NCI-H2227 (cell line): ENCODE data around the gene FIS1.
"Not testable (repeated sequence)": the region's sequence is repeated elsewhere in the genome, so short reads cannot be mapped to it uniquely, and the experiment has no call there.

Experiments used
- DNase-seq: peaks from one replicate; lab custom pipeline; 2025; ENCODE audit not compliant: unreplicated experiment; lab: John Stamatoyannopoulos, UW

Gene FIS1

DNA sequence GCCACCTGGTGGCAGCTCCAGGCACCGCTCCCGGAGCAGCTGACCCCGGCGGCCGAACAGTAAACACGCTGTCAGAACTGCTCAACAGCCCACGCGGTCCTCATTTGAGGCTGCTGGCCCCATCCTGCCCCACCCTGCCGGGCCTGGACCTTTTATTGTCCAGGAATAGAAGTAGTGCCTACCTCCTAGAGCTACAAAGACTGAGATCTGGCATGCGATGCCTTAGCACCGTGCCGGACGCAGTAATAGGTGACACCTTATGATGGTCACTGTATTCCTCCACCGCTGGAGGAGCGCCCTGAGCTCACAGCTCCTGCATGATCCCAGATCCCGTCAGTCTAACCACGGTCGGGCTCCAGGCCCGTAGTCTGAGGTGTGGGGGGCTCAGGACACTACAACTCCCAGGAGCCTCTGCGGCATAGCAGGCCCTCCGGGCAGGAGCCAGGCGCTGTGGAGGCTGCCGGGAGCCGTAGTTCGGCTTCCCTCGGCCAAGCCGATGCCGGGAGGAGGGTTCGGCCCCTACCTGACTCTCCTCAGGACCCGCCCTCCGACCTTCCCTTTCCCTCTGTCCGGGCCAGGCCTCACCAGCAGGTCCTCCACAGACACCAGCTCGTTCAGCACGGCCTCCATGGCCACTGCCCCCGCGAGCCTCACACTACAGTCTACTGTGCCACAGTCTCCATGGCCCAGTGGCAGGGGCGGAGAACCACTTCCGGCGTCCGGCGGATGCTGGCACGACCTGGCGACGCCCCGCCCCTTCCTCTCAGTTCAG lies at the start of gene FIS1:
Gene FIS1, minus strand, starts transcription at position 707 of the 772 bp plus-strand sequence. Its CDS starts 77 bp downstream, at position 630.
- DNase-seq: peak; percentile 96

- no peak for DNase-seq
These were observed 49.4 kb upstream of the FIS1 start for GRCh38 chr7:101294039-101294831.

DNA sequence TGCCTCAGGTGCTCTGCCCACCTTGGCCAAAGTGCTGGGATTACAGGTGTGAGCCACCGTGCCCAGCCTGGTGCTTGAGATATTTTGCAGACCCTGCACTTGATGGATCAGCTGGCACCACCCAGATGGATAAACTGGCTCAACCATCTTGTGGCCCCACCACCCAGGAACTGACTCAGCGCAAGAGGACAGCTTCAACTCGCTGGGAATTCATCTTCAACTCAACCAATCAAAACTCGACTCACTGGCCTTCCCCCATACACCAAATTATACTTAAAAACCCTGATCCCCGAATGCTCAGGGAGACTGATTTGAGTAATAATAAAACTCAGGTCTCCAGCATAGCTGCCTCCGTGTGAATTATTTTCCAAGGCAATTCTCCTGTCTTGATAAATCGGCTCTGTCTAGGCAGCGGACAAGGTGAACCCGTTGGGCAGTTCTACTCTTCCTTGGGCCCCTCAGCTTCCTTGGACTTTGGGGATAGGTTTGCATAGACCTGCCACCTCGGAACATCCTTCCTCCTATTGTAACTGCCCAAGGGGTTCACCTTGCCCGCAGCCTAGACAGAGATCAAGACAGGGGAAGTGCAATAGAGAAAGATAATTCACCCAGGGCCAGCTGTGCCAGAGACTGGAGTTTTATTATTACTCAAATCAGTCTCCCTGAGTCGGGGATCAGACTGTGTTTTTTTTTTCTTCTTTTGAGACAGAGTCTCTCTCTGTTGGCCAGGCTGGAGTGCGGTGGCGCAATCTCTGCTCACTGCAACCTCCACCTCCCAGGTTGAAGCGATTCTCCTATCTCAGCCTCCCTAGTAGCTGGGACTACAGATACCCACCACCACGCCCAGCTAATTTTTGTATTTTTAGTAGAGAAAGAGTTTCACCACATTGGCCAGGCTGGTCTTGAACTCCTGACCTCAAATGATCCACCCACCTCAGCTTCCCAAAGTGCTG lies 48.5 kb upstream of the FIS1 start:
- not testable (repeated sequence) for DNase-seq

DNA sequence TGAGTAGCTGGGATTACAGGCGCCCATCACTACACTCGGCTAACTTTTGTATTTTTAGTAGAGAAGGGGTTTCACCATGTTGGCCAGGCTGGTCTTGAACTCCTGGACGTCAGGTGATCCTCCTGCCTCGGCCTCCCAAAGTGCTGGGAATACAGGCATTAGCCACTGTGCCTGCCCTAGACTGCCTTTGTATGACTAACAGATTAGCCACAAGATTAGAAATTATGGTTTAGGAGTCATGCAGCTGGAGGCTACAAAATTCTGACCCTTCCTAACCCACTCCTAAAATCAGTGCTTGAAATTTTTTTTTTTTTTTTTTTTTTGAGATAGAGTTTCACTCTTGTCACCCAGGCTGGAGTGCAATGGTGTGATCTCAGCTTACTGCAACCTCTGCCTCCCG lies 47.7 kb upstream of the FIS1 start:
- DNase-seq: not testable (repeated sequence)

DNA sequence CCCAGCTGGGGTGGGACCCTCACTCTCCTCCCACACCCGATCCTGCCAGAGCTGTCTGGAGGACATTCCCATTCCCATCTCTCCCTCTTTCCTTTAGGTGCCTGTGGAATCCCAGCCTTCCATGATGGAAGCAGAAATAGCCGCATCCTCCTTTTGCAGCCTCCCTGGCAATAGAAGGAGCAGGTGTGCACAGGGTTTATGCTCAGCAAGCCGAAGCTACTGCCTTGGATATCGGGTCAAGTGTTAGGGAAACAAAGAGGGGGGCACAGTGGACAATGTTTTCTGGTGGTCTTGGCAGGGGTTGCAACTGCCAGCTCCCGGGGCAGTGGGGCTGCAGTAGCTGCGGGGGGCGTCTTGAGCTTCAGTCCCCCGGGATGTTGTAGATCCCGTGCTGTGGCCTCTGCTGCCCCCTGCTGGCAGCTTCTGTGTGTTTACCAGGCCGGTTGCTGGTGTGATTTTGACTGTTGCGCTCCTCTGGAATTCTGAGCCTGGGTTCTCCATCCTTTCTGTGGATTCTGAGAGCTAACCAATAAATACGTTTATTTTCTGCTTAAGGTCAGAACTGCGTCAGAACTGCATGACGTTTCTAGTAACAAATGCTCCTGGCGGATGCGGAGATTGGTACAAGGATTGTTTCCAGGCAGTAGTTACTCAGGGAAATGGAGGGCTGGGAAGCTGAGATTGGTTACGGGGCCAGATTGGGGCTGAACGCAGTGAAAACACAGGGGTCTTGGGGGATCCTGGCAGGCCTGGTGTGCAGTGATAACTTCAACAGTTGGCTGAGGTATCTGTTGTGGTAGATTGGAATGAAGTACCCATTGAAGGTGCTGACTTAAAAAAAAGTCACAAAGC lies 45.5 kb upstream of the FIS1 start:
- peak; percentile 77 for DNase-seq

GRCh38 chr7:101289687-101290086 lies 44.8 kb upstream of the FIS1 start:
- not testable (repeated sequence) for DNase-seq

- DNase-seq: no peak
These were observed 43.6 kb upstream of the FIS1 start for GRCh38 chr7:101288439-101288838.

DNA sequence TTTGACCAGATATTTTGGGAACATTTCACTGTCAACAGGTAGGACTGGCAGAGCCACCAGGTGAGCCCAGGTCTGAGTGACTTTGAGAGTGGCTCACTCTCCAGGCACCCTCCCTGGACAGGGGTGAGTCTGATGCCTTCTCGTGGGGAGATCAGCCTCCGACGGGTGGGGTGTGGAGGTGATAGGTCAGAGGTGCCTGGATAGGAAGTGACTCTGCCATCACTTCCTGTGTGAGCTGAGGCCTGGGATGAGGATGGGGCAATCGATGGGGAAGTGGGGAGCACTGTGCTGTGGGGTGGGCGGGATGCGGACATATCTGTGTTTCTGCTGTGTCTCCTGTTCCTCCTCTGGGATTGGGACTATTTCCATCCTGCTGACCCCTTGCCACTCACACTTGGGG lies 42.2 kb upstream of the FIS1 start:
- no peak for DNase-seq

DNA sequence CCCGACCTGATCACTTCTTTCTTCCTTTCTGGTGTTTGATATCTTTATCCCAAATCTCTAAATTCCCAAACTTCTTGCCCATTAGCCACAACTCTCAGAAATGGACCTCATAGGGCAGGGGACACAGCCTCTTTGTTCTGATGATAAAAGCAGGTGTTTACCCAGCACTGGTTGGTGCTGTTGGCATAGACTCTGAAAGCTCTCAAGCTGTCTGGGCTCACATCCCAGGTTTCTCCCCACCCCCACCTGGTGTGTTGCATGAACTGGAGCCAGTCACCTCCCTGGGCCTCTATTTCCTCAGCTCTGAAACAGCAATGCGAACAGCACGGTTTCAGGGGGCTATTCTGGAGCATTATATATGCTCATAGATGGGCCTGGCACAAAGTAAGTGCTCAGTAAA lies 41.0 kb upstream of the FIS1 start:
- not testable (repeated sequence) for DNase-seq

GRCh38 chr7:101285171-101285570 lies 40.3 kb upstream of the FIS1 start:
- no peak for DNase-seq

DNA sequence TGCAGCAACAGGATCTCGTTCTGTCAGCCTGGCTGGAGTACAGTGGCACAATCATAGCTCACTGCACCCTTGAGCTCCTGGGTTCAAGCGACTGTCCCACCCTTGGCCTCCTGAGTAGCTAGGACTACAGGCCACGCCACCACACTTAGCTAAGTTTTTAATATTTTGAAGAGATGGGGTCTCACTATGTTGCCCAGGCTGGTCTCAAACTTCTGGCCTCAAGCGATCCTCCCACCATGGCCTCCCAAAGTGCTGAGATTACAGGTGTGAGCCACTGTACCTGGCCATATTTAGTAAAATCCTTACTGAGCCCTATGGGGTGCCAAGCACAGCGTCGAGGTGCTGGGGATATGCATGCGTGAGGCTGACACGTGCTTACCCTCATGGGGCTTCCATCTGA lies 36.0 kb upstream of the FIS1 start:
- DNase-seq: not testable (repeated sequence)

DNA sequence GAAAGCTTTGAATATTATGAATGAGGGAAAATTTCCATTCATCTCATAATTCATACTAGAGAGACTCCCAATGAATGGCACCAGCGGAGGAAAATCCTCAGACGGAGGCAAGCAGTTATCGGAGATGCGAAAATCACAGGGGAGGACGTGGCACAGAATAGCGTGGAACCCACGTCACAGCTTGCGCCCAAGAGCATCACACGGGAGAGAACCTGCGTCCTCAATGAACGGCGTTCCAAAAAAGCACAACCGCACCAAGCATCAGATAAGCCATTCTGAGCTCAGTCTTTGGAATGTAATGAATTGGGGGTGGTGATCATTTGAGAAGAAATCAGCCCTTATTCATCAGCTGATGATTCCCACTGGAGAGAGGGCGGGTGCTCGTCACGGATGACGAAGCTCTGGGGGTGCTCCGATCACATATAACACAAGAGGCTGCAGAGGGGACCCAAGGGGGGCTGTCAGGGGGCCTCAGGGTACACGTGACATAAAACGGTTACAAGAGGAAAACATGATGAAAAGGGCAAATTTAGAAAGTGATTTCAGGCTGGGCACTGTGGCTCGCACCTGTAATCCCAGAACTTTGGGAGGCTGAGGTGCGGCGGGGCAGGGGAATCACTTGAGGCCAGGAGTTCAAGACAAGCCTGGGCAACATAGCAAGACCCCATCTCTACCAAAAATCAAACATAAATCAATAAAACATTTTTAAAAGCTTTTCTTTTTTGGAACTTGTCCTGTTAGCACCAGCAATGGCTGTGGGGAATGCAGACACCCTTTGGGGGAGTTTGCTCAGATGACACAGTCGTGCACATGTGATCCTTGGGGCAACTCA lies 33.8 kb upstream of the FIS1 start:
- DNase-seq: no peak

DNA sequence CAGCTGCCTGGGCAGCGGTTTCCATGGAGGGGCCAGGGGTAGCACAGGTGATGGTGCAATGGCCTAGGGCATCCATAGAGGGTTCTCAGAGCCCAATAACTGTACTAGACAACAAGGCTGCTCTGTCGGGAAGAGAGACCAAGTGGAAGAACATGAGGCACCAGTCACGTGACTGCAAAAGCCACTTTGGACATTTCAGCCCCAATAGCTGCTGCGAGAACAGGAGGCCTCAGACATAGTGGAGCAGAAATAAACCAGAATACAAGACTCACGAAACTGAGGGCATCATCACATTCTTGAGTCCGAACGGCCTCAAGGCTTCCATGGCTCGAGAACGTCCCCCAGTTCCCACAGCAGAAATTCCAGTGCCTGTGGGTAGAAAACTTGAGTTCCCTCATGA lies 32.3 kb upstream of the FIS1 start:
- no peak for DNase-seq

DNA sequence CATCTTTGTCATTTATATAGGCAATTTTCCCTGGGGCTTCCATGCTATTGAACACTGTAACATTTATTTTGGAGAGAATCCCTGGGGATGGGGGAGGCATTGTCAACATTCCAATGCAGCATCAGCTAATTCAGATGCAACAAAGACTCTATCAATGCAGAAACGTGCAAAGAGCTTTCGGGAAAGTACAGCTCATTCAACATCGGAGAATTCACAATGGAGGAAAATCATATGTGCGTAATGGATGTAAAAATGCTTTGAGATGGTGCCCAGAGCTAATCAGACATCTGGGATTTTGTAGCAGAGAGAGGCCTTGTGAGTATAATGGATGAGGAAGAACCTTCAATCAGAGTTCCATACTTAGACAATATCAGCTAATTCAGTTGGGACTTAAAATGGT lies 28.3 kb upstream of the FIS1 start:
- DNase-seq: no peak

DNA sequence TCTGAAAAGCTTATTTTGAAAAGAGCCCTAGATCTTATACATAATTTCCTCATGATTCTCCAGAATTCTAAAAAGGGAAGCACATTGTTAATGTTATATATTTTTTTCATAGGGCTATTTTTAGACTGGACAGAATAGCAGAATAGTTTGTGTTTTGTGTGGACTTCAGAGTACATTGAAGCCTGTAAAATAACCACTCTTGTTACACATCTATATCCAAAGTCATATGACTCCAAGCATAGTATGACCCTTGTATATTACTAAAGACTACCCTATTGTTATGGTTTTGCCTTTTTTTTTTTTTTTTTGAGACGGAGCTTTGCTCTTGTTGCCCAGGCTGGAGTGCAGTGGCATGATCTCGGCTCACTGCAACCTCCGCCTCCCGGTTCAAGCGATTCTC lies 26.1 kb upstream of the FIS1 start:
- DNase-seq: no peak

GRCh38 chr7:101269664-101270063 lies 24.8 kb upstream of the FIS1 start:
- DNase-seq: no peak

GRCh38 chr7:101265622-101266516 lies 21.0 kb upstream of the FIS1 start:
- DNase-seq: no peak

DNA sequence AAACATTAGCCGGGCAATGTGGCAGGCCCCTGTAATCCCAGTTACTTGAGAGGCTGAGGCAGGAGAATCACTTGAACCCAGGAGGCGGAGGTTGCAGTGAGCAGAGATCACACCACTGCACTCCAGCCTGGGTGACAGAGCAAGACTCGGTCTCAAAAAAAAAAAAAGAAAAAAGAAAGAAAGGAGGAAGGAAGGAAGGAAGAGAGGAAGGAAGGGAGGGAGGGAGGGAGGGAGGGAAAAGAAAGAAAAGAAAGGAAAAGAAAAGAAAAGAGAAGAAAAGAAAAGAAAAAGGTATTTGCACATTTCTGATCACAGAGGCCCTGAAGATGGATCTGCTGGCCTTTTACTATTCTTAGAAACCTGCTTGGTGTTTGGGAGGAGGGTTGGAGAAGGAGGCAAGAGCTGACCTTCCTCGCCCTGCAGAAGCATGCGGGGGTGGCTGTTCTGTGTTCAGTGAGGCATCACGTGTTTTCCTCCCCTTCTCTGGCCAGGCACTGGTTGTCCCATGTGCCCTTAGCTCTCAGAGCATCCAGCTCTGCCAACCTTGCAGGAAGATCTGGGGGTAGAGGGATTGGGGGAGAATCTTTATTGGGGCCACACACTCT lies 19.3 kb upstream of the FIS1 start:
- not testable (repeated sequence) for DNase-seq
